ENCODE results near the gene CNKSR2. TPM values are rescaled to one million over a fixed set of nuclear protein-coding genes. Genes with fewer than 3 reads are reported as not detected.
"Not testable (repeated sequence)": the region's sequence is repeated elsewhere in the genome, so short reads cannot be mapped to it uniquely, and the experiment has no call there.

CNKSR2 gene
- total RNA-seq, 1 donor from 2014 or later, result 13.4 TPM

- no peak for DNase-seq
Observed at GRCh38 chrX:21440911-21441310, 66.7 kb downstream of the CNKSR2 start.

GRCh38 chrX:21457718-21458117, 83.5 kb downstream of the CNKSR2 start:
- DNase-seq, result no peak

GRCh38 chrX:21469071-21469470, 94.9 kb downstream of the CNKSR2 start:
- DNase-seq, result peak; percentile 3

- DNase-seq, result no peak
Observed at GRCh38 chrX:21476909-21477308, 102.7 kb downstream of the CNKSR2 start.

GRCh38 chrX:21479695-21480270, 105.6 kb downstream of the CNKSR2 start:
- peak; percentile 59 for DNase-seq

GRCh38 chrX:21481761-21482160, 107.5 kb downstream of the CNKSR2 start:
- no peak for DNase-seq

GRCh38 chrX:21484051-21484450, 109.8 kb downstream of the CNKSR2 start:
- DNase-seq, result not testable (repeated sequence)

GRCh38 chrX:21487832-21488231, 113.6 kb downstream of the CNKSR2 start:
- peak; percentile 40 for DNase-seq

GRCh38 chrX:21490341-21490740, 116.1 kb downstream of the CNKSR2 start:
- DNase-seq, result no peak

GRCh38 chrX:21493226-21493830, 119.1 kb downstream of the CNKSR2 start:
- DNase-seq, result peak; percentile 0

- no peak for DNase-seq
Observed at GRCh38 chrX:21503593-21503992, 129.4 kb downstream of the CNKSR2 start.

- DNase-seq, result no peak
Observed at GRCh38 chrX:21509912-21510311, 135.7 kb downstream of the CNKSR2 start.

- DNase-seq, result no peak
Observed at GRCh38 chrX:21524008-21524407, 149.8 kb downstream of the CNKSR2 start.

- DNase-seq, result peak; percentile 8
Observed at GRCh38 chrX:21528076-21528475, 153.9 kb downstream of the CNKSR2 start.

GRCh38 chrX:21529771-21530170, 155.6 kb downstream of the CNKSR2 start:
- no peak for DNase-seq

GRCh38 chrX:21544642-21545041, 170.4 kb downstream of the CNKSR2 start:
- not testable (repeated sequence) for DNase-seq

GRCh38 chrX:21559417-21559816, 185.2 kb downstream of the CNKSR2 start:
- DNase-seq, result no peak

- DNase-seq, result no peak
Observed at GRCh38 chrX:21565025-21565424, 190.8 kb downstream of the CNKSR2 start.

GRCh38 chrX:21574793-21575192, 200.6 kb downstream of the CNKSR2 start:
- no peak for DNase-seq

GRCh38 chrX:21581479-21581878, 207.3 kb downstream of the CNKSR2 start:
- no peak for DNase-seq

GRCh38 chrX:21586001-21586400, 211.8 kb downstream of the CNKSR2 start:
- DNase-seq, result no peak

GRCh38 chrX:21590012-21590776, 216.0 kb downstream of the CNKSR2 start:
- DNase-seq, result no peak

GRCh38 chrX:21606002-21606401, 231.8 kb downstream of the CNKSR2 start:
- peak; percentile 25 for DNase-seq

GRCh38 chrX:21610168-21610567, 235.9 kb downstream of the CNKSR2 start:
- DNase-seq, result no peak
